ENCODE results near the gene NODAL.

GRCh38 chr10:70448236-70448635, 6.8 kb upstream of the NODAL start:
- TF ChIP-seq, protein P1, sequence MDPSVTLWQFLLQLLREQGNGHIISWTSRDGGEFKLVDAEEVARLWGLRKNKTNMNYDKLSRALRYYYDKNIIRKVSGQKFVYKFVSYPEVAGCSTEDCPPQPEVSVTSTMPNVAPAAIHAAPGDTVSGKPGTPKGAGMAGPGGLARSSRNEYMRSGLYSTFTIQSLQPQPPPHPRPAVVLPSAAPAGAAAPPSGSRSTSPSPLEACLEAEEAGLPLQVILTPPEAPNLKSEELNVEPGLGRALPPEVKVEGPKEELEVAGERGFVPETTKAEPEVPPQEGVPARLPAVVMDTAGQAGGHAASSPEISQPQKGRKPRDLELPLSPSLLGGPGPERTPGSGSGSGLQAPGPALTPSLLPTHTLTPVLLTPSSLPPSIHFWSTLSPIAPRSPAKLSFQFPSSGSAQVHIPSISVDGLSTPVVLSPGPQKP (IDR thresholded peaks at IDR 0.05; ENCODE audit: borderline replicate concordance, low read depth, low read length), result no peak
- TF ChIP-seq FOS (IDR thresholded peaks at IDR 0.05; ENCODE audit: low read depth, low read length) (no peak), MAZ (IDR thresholded peaks at IDR 0.05; ENCODE audit: borderline replicate concordance, low read depth, low read length) (no peak), CTCF (conservative IDR thresholded peaks at IDR 0.05; ENCODE audit: low read depth, low read length) (no peak), NFE2L2 (IDR thresholded peaks at IDR 0.05; ENCODE audit: low read depth, low read length) (no peak)

All from IMR-90 (cell line).